HAP-1 (cell line): ENCODE results near the gene LCLAT1.

ENCODE experiments used
- DNase-seq, 2 experiments: peaks; one replicate each; pipeline ENCODE4 v3.0.0-alpha.2; 2016 to 2020; ENCODE audit warnings: low spot score in 2 of 2
- H3K27me3 ChIP-seq: fragments of 250-450 bp; sonication (Bioruptor Pico); 2 replicates; pipeline ENCODE4 v1.5.1; 2020; ENCODE audit warnings: low read depth, mild to moderate bottlenecking, moderate library complexity
- H3K36me3 ChIP-seq: fragments of 250-450 bp; sonication (Bioruptor Pico); replicated peaks from 2 replicates; pipeline ENCODE4 v1.5.1; 2020; ENCODE audit warnings: mild to moderate bottlenecking
- H3K4me1 ChIP-seq: fragments of 250-450 bp; sonication (Bioruptor Pico); 2 replicates; pipeline ENCODE4 v1.5.1; 2020; ENCODE audit warnings: mild to moderate bottlenecking
- H3K4me3 ChIP-seq: fragments of 250-450 bp; sonication (Bioruptor Pico); 2 replicates; pipeline ENCODE4 v1.5.1; 2020; ENCODE audit warnings: mild to moderate bottlenecking, moderate library complexity
- H3K9me3 ChIP-seq: fragments of 250-450 bp; sonication (Bioruptor Pico); 2 replicates; pipeline ENCODE4 v1.5.1; 2020; ENCODE audit warnings: mild to moderate bottlenecking, moderate library complexity
- in situ Hi-C: fragments of 300-500 bp; cut with MboI; formaldehyde crosslinking; loops from 3 replicates; pipeline ENCODE4 v1.14.3; 2020; ENCODE audit warnings: low sequenced_read_pairs, inconsistent platforms, mixed read lengths

The LCLAT1 gene

DNA sequence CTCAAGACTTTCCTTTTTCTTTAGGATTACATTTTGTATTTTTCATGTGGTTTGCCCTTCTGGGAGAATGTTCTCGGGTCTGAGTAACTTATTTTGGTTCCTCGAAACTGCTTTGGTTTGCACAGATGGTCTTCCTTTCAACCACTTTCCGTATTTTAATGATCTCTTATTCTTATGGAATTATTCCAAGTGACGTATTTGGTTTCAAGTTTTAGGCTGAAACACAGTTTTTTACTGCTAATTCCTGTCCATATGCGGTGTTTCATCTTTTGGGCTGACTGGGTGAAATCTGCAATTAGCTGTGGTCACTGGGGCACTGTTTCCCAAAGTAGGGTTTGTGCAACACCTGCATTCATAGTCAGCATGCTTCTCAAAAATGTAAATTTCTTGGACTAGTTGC, 237.5 kb downstream of the LCLAT1 start:
- H3K9me3 ChIP-seq = no peaks in the 10 kb centered on the region
- DNase-seq = no peak
- no peaks in the 10 kb centered on the region for H3K36me3 ChIP-seq
- H3K4me3 ChIP-seq = no peak overlapping the region
- H3K27me3 ChIP-seq = no peaks in the 10 kb centered on the region
- no peaks in the 10 kb centered on the region for H3K4me1 ChIP-seq
- in situ Hi-C loops = no loop called here

GRCh38 chr2:30684996-30685395, 237.9 kb downstream of the LCLAT1 start:
- Histone ChIP-seq H3K27me3 (no peaks in the 10 kb centered on the region), H3K9me3 (no peaks in the 10 kb centered on the region)
- in situ Hi-C loops = no loop called here

GRCh38 chr2:30686000-30686399, 239.0 kb downstream of the LCLAT1 start:
- in situ Hi-C loops = no loop called here
- Histone ChIP-seq H3K36me3 (no peaks in the 10 kb centered on the region), H3K4me3 (no peak overlapping the region), H3K9me3 (no peaks in the 10 kb centered on the region), H3K27me3 (no peaks in the 10 kb centered on the region), H3K4me1 (no peaks in the 10 kb centered on the region)
- DNase-seq = peak in 1 of 2 experiments; percentile 42

More at GRCh38 chr2:30684996-30685395, 237.9 kb downstream of the LCLAT1 start:
- H3K4me3 ChIP-seq = no peak overlapping the region
- H3K4me1 ChIP-seq = no peaks in the 10 kb centered on the region
- no peak for DNase-seq
- no peaks in the 10 kb centered on the region for H3K36me3 ChIP-seq

GRCh38 chr2:30686669-30687068, 239.6 kb downstream of the LCLAT1 start:
- in situ Hi-C loops = no loop called here
- Histone ChIP-seq H3K9me3 (no peaks in the 10 kb centered on the region), H3K27me3 (no peaks in the 10 kb centered on the region), H3K4me1 (no peaks in the 10 kb centered on the region), H3K36me3 (no peaks in the 10 kb centered on the region), H3K4me3 (no peak overlapping the region)
- DNase-seq = no peak

DNA sequence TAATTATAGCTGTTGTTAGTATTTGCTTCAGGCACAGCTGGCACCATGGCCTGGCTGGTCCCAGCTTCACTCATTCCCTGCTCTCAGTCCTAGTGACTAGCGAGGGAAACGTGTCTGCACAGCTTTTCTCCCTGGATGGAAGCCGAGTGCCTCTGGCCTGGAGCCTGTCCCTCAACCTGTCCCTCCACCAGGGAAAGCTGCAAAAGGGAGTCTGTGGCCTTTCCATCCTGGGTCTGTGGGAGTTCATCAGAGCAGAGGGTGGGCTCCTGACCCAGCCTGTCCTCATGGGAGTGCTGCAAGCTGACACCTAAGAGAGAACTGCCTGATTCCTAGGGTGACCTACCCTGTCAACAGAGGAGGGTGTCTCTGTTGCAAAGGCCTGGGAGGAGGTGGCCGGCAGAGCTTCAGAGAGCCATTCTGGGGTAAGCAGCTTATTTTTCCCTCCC, 241.9 kb downstream of the LCLAT1 start:
- Histone ChIP-seq H3K4me1 (no peaks in the 10 kb centered on the region), H3K27me3 (no peaks in the 10 kb centered on the region), H3K4me3 (no peak overlapping the region), H3K9me3 (no peaks in the 10 kb centered on the region), H3K36me3 (no peaks in the 10 kb centered on the region)
- no peak for DNase-seq
- in situ Hi-C loops = no loop called here

DNA sequence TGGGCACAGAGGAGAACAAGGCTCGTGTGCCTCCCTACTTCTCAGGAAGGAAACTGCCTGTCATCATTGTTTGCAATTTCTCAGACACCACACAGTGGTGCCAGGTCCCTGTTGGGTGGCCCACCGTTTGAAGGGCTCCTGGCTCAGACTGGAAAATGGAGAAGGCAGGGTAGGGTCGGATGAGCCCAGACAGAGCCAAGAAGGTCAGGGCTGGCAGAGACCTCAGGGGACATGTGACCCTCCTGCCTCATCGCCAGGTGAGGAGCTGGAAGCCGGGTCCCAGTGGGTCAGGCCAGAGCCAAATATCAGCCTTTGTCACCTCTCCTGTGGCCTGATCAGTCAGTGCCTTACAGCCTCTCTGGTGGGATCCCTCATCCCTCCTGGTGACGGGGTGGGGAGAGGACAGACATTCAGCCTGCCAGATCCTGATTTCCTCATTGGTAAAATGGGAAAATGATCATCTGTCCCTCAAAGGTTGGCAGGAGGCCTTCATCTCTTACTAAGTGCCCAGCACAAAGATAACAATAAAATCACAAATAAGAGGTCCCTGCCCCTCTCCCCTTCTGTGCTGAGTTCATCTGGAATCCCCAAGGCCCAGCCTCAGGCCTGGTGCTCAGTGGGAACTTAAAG, 242.6 kb downstream of the LCLAT1 start:
- Histone ChIP-seq H3K27me3 (no peaks in the 10 kb centered on the region), H3K36me3 (no peaks in the 10 kb centered on the region), H3K9me3 (no peaks in the 10 kb centered on the region), H3K4me3 (no peak overlapping the region), H3K4me1 (no peaks in the 10 kb centered on the region)
- DNase-seq = no peak
- in situ Hi-C loops = no loop called here

DNA sequence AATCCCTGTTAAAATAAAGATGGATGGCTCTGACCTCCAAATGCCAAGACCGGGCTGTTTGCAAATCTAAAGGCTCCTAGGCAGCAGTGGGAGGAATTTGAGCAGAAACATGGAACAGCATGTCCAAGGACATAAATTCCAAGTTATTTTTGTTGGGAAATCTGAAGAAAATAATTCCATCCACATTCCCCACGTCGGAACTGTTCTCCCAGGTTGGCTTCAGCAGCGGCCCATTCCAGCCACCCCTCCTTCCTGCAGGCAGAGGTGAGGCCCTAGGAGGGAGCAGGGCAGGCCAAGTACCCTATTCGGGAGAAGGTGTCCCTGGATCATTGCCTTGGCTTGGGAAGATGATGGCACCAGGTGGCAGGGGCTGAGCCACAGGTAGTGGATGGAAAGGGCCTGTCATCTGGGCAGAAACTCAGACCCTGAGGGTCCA, 243.1 kb downstream of the LCLAT1 start:
- Histone ChIP-seq H3K4me1 (no peaks in the 10 kb centered on the region), H3K27me3 (no peaks in the 10 kb centered on the region), H3K36me3 (no peaks in the 10 kb centered on the region), H3K9me3 (no peaks in the 10 kb centered on the region), H3K4me3 (no peak overlapping the region)
- no peak for DNase-seq
- in situ Hi-C loops = no loop called here

- no peaks in the 10 kb centered on the region for H3K27me3 ChIP-seq
- H3K4me1 ChIP-seq = no peaks in the 10 kb centered on the region
- H3K4me3 ChIP-seq = no peak overlapping the region
- H3K36me3 ChIP-seq = no peaks in the 10 kb centered on the region
- in situ Hi-C loops = no loop called here
- DNase-seq = no peak
- H3K9me3 ChIP-seq = no peaks in the 10 kb centered on the region
Measured at GRCh38 chr2:30691091-30691947, 244.3 kb downstream of the LCLAT1 start.

- no peaks in the 10 kb centered on the region for H3K9me3 ChIP-seq
- no peak for DNase-seq
- no peaks in the 10 kb centered on the region for H3K36me3 ChIP-seq
- no peaks in the 10 kb centered on the region for H3K4me1 ChIP-seq
- no peaks in the 10 kb centered on the region for H3K27me3 ChIP-seq
- in situ Hi-C loops = no loop called here
- no peak overlapping the region for H3K4me3 ChIP-seq
Measured at GRCh38 chr2:30691948-30692828, 245.1 kb downstream of the LCLAT1 start.

- no peaks in the 10 kb centered on the region for H3K27me3 ChIP-seq
- DNase-seq = no peak
- in situ Hi-C loops = no loop called here
- no peaks in the 10 kb centered on the region for H3K9me3 ChIP-seq
- H3K4me1 ChIP-seq = no peaks in the 10 kb centered on the region
- H3K36me3 ChIP-seq = no peaks in the 10 kb centered on the region
- no peak overlapping the region for H3K4me3 ChIP-seq
Measured at GRCh38 chr2:30692829-30693275, 245.8 kb downstream of the LCLAT1 start.
